Uterus (tissue), 2 donors: ENCODE measurements around the gene STX18.

ENCODE experiments used
- CTCF ChIP-seq, 4 experiments: fragments of 200-600 bp in 2 of 4; fragments of 450-650 bp in 2 of 4; sonication (generic) in 2 of 4; IDR thresholded peaks; one replicate each; pipeline ENCODE4 v1.5.1; 2016 to 2019; ENCODE audit warnings: antibody characterized with exemption in 4 of 4, mild to moderate bottlenecking in 2 of 4, moderate library complexity in 1 of 4
- POLR2A ChIP-seq, 2 donors: fragments of 450-650 bp; IDR thresholded peaks; one replicate each; pipeline ENCODE4 v1.6.1; 2016; ENCODE audit warnings: antibody characterized with exemption in 2 of 2, mild to moderate bottlenecking in 1 of 2, moderate library complexity in 1 of 2

GRCh38 chr4:4428966-4429875 is 112.6 kb downstream of the STX18 start:
- TF ChIP-seq CTCF (IDR thresholded peaks at IDR 0.05): no peak
- TF ChIP-seq POLR2A (IDR thresholded peaks at IDR 0.05): no peak
